Astrocyte (in vitro differentiated cells and primary cell): Measurements from ENCODE around the gene PRPS1. TPM values are rescaled to one million over a fixed set of nuclear protein-coding genes. Genes with fewer than 3 reads are reported as not detected.

ENCODE experiments used
- DNase-seq: peaks from one replicate; pipeline ENCODE4 v3.0.0-alpha.2; 2010; ENCODE audit warnings: low read depth
- FAIRE-seq: peaks from 2 replicates; lab custom pipeline; 2011; peaks lifted over from hg19 to GRCh38; lab: Jason Lieb, UNC
- H2AFZ ChIP-seq: 2 replicates; pipeline ENCODE4 v1.6.0; 2012; ENCODE audit warnings: low read depth, low read length, inconsistent platforms
- H3K27ac ChIP-seq: 2 replicates; pipeline ENCODE4 v1.5.1; 2011; ENCODE audit warnings: low read depth, low read length, inconsistent platforms
- H3K27me3 ChIP-seq: 2 replicates; pipeline ENCODE4 v1.6.0; 2011; ENCODE audit warnings: low read length, inconsistent platforms; ENCODE audit not compliant: insufficient read depth
- H3K36me3 ChIP-seq: 2 replicates; pipeline ENCODE4 v1.5.1; 2011; ENCODE audit warnings: low read length, inconsistent platforms; ENCODE audit not compliant: insufficient read depth
- H3K4me1 ChIP-seq: 2 replicates; pipeline ENCODE4 v1.5.1; 2011; ENCODE audit warnings: low read length, inconsistent platforms; ENCODE audit not compliant: insufficient read depth
- H3K4me2 ChIP-seq: 2 replicates; pipeline ENCODE4 v1.6.0; 2012; ENCODE audit warnings: low read length, inconsistent platforms
- H3K4me3 ChIP-seq: 2 replicates; pipeline ENCODE4 v1.5.1; 2011; ENCODE audit warnings: low read depth, mild to moderate bottlenecking, low read length, inconsistent platforms; ENCODE audit not compliant: insufficient read depth
- H3K79me2 ChIP-seq: 2 replicates; pipeline ENCODE4 v1.6.0; 2012; ENCODE audit warnings: mild to moderate bottlenecking, low read length, inconsistent platforms; ENCODE audit not compliant: insufficient read depth
- H3K9ac ChIP-seq: 2 replicates; pipeline ENCODE4 v1.6.0; 2012; ENCODE audit warnings: mild to moderate bottlenecking, low read length, inconsistent platforms
- H3K9me3 ChIP-seq: 2 replicates; pipeline ENCODE4 v1.5.1; 2012; ENCODE audit warnings: low read depth, mild to moderate bottlenecking, low read length, inconsistent platforms; ENCODE audit not compliant: insufficient read depth
- H4K20me1 ChIP-seq: 2 replicates; pipeline ENCODE4 v1.6.0; 2012; ENCODE audit warnings: low read length, inconsistent platforms; ENCODE audit not compliant: insufficient read depth
- H3K27ac Mint-ChIP-seq: one replicate; pipeline ENCODE4 v1.8.0; 2021; ENCODE audit warnings: mild to moderate bottlenecking, mixed read lengths; ENCODE audit not compliant: unreplicated experiment
- H3K27me3 Mint-ChIP-seq: one replicate; pipeline ENCODE4 v1.8.0; 2021; ENCODE audit warnings: low read depth, mixed read lengths; ENCODE audit not compliant: unreplicated experiment
- H3K36me3 Mint-ChIP-seq: one replicate; pipeline ENCODE4 v1.8.0; 2021; ENCODE audit warnings: low read depth, mixed read lengths; ENCODE audit not compliant: unreplicated experiment
- H3K4me1 Mint-ChIP-seq: one replicate; pipeline ENCODE4 v1.8.0; 2021; ENCODE audit warnings: low read depth, mixed read lengths; ENCODE audit not compliant: unreplicated experiment
- H3K4me3 Mint-ChIP-seq: one replicate; pipeline ENCODE4 v1.8.0; 2021; ENCODE audit warnings: mild to moderate bottlenecking, moderate library complexity, mixed read lengths; ENCODE audit not compliant: unreplicated experiment
- H3K9me3 Mint-ChIP-seq: one replicate; pipeline ENCODE4 v1.8.0; 2021; ENCODE audit warnings: mild to moderate bottlenecking, mixed read lengths; ENCODE audit not compliant: unreplicated experiment
- CTCF ChIP-seq: IDR thresholded peaks from 2 replicates; pipeline ENCODE4 v1.5.1; 2011; ENCODE audit warnings: low read depth, mild to moderate bottlenecking, inconsistent platforms, low read length, moderate library complexity; ENCODE audit not compliant: insufficient read depth
- EZH2 ChIP-seq: IDR thresholded peaks from 2 replicates; pipeline ENCODE4 v1.6.1; 2012; ENCODE audit warnings: mild to moderate bottlenecking, low read length, inconsistent platforms; ENCODE audit not compliant: insufficient read depth
- total RNA-seq: library from RNA; stranded (reverse); gene quantifications from 2 replicates; pipeline ENCODE4 v1.2.1, GENCODE V29; 2021

The PRPS1 gene
- total RNA-seq, 1 donor from 2014 or later, result 161 TPM

GRCh38 chrX:107625739-107626138, 2.6 kb upstream of the PRPS1 start:
- no peaks in the 10 kb centered on the region for H3K9me3 ChIP-seq
- no peaks in the 10 kb centered on the region for H3K27me3 Mint-ChIP-seq
- no peaks in the 10 kb centered on the region for H3K4me1 ChIP-seq
- no peak overlapping the region for H3K9ac ChIP-seq
- peaks cover 18% of the 10 kb centered on the region for H4K20me1 ChIP-seq
- H3K4me3 ChIP-seq, result no peak overlapping the region
- no peak overlapping the region for H2AFZ ChIP-seq
- TF ChIP-seq CTCF (no peak), EZH2 (no peak)
- H3K4me3 Mint-ChIP-seq, result no peak overlapping the region
- FAIRE-seq (no peak), DNase-seq (no peak)
- H3K27ac ChIP-seq, result no peak overlapping the region
- no peaks in the 10 kb centered on the region for H3K4me1 Mint-ChIP-seq
- no peaks in the 10 kb centered on the region for H3K36me3 ChIP-seq
- H3K9me3 Mint-ChIP-seq, result no peaks in the 10 kb centered on the region
- peaks cover 24% of the 10 kb centered on the region for H3K79me2 ChIP-seq
- no peak overlapping the region for H3K27ac Mint-ChIP-seq
- H3K27me3 ChIP-seq, result no peaks in the 10 kb centered on the region
- no peak overlapping the region for H3K4me2 ChIP-seq
- H3K36me3 Mint-ChIP-seq, result peaks cover 3% of the 10 kb centered on the region

GRCh38 chrX:107626481-107626880, 1.8 kb upstream of the PRPS1 start:
- Mint-ChIP-seq H3K27ac (no peak overlapping the region), H3K4me1 (no peaks in the 10 kb centered on the region), H3K27me3 (no peaks in the 10 kb centered on the region), H3K4me3 (no peak overlapping the region), H3K9me3 (no peaks in the 10 kb centered on the region), H3K36me3 (peaks cover 3% of the 10 kb centered on the region)
- FAIRE-seq, result peak; percentile 94
- no peak overlapping the region for H3K9ac ChIP-seq
- no peaks in the 10 kb centered on the region for H3K9me3 ChIP-seq
- H3K4me1 ChIP-seq, result no peaks in the 10 kb centered on the region
- no peaks in the 10 kb centered on the region for H3K36me3 ChIP-seq
- H3K27ac ChIP-seq, result no peak overlapping the region
- H4K20me1 ChIP-seq, result peaks cover 20% of the 10 kb centered on the region
- TF ChIP-seq EZH2 (no peak), CTCF (no peak)
- H3K4me3 ChIP-seq, result no peak overlapping the region
- no peak for DNase-seq
- H3K4me2 ChIP-seq, result no peak overlapping the region
- H3K27me3 ChIP-seq, result no peaks in the 10 kb centered on the region
- H2AFZ ChIP-seq, result no peak overlapping the region
- H3K79me2 ChIP-seq, result peaks cover 32% of the 10 kb centered on the region

GRCh38 chrX:107626916-107627315, 1.4 kb upstream of the PRPS1 start:
- H3K36me3 ChIP-seq, result no peaks in the 10 kb centered on the region
- H2AFZ ChIP-seq, result no peak overlapping the region
- H3K4me2 ChIP-seq, result no peak overlapping the region
- no peak for FAIRE-seq
- Mint-ChIP-seq H3K4me3 (no peak overlapping the region), H3K27me3 (no peaks in the 10 kb centered on the region), H3K27ac (no peak overlapping the region), H3K4me1 (no peaks in the 10 kb centered on the region), H3K36me3 (peaks cover 3% of the 10 kb centered on the region), H3K9me3 (no peaks in the 10 kb centered on the region)
- H3K27me3 ChIP-seq, result no peaks in the 10 kb centered on the region
- H3K79me2 ChIP-seq, result peaks cover 36% of the 10 kb centered on the region
- DNase-seq, result no peak
- H3K4me1 ChIP-seq, result no peaks in the 10 kb centered on the region
- H4K20me1 ChIP-seq, result peaks cover 20% of the 10 kb centered on the region
- no peak overlapping the region for H3K9ac ChIP-seq
- H3K4me3 ChIP-seq, result no peak overlapping the region
- no peak overlapping the region for H3K27ac ChIP-seq
- no peaks in the 10 kb centered on the region for H3K9me3 ChIP-seq
- TF ChIP-seq CTCF (no peak), EZH2 (no peak)
